ENCODE measurements around the gene GMEB2. TPM values are rescaled to one million over a fixed set of nuclear protein-coding genes. Genes with fewer than 3 reads are reported as not detected.
A peak's percentile ranks its signal among the peaks of the same experiment; 100 is the strongest.
"Not testable (repeated sequence)": the region's sequence is repeated elsewhere in the genome, so short reads cannot be mapped to it uniquely, and the experiment has no call there.

The GMEB2 gene
- total RNA-seq, 1 experiment from 2014 or later, result 18.1 TPM

- in situ Hi-C loops (cut with HindIII; ENCODE audit: low pct_unique_long_range_greater_than_20kb, low sequenced_read_pairs), result no loop called here
- DNase-seq (ENCODE audit: low read depth), result no peak
These were observed 32.5 kb upstream of the GMEB2 start for GRCh38 chr20:63659370-63659769.

- no peak for DNase-seq (ENCODE audit: low read depth)
- in situ Hi-C loops (cut with HindIII; ENCODE audit: low pct_unique_long_range_greater_than_20kb, low sequenced_read_pairs), result no loop called here
These were observed 31.9 kb upstream of the GMEB2 start for GRCh38 chr20:63658749-63659187.

GRCh38 chr20:63657937-63658748 lies 31.2 kb upstream of the GMEB2 start, which contains the start of gene RTEL1:
Gene RTEL1 (plus strand): TSS chr20:63658312. CDS start chr20:63659403, 1,091 bp downstream.
- in situ Hi-C loops (cut with HindIII; ENCODE audit: low pct_unique_long_range_greater_than_20kb, low sequenced_read_pairs), result no loop called here

GRCh38 chr20:63657260-63657936 lies 30.5 kb upstream of the GMEB2 start:
- in situ Hi-C loops (cut with HindIII; ENCODE audit: low pct_unique_long_range_greater_than_20kb, low sequenced_read_pairs), result no loop called here
- DNase-seq (ENCODE audit: low read depth), result no peak

More at GRCh38 chr20:63657937-63658748, 31.2 kb upstream of the GMEB2 start, which contains the start of gene RTEL1:
- peak; percentile 93 for DNase-seq (ENCODE audit: low read depth)

GRCh38 chr20:63656451-63656850 lies 29.6 kb upstream of the GMEB2 start:
- in situ Hi-C loops (cut with HindIII; ENCODE audit: low pct_unique_long_range_greater_than_20kb, low sequenced_read_pairs), result no loop called here
- DNase-seq (ENCODE audit: low read depth), result no peak

- in situ Hi-C loops (cut with HindIII; ENCODE audit: low pct_unique_long_range_greater_than_20kb, low sequenced_read_pairs), result no loop called here
- DNase-seq (ENCODE audit: low read depth), result no peak
These were observed 28.3 kb upstream of the GMEB2 start for GRCh38 chr20:63655249-63655648.

- DNase-seq (ENCODE audit: low read depth), result no peak
- in situ Hi-C loops (cut with HindIII; ENCODE audit: low pct_unique_long_range_greater_than_20kb, low sequenced_read_pairs), result no loop called here
These were observed 27.2 kb upstream of the GMEB2 start for GRCh38 chr20:63653974-63654668.

- DNase-seq (ENCODE audit: low read depth), result peak; percentile 93
- in situ Hi-C loops (cut with HindIII; ENCODE audit: low pct_unique_long_range_greater_than_20kb, low sequenced_read_pairs), result no loop called here
These were observed 26.4 kb upstream of the GMEB2 start, which contains the start of gene STMN3 for GRCh38 chr20:63653041-63653973. Gene STMN3 (minus strand): TSS chr20:63653424. CDS start chr20:63653345, 79 bp downstream.

- in situ Hi-C loops (cut with HindIII; ENCODE audit: low pct_unique_long_range_greater_than_20kb, low sequenced_read_pairs), result no loop called here
- DNase-seq (ENCODE audit: low read depth), result no peak
These were observed 25.5 kb upstream of the GMEB2 start for GRCh38 chr20:63652192-63652980.

GRCh38 chr20:63651942-63652191 lies 25.0 kb upstream of the GMEB2 start:
- in situ Hi-C loops (cut with HindIII; ENCODE audit: low pct_unique_long_range_greater_than_20kb, low sequenced_read_pairs), result no loop called here
- DNase-seq (ENCODE audit: low read depth), result no peak

- in situ Hi-C loops (cut with HindIII; ENCODE audit: low pct_unique_long_range_greater_than_20kb, low sequenced_read_pairs); DNase-seq (ENCODE audit: low read depth): not testable (repeated sequence)
These were observed 23.6 kb upstream of the GMEB2 start for GRCh38 chr20:63650486-63650885.

GRCh38 chr20:63648895-63649589 lies 22.1 kb upstream of the GMEB2 start:
- no peak for DNase-seq (ENCODE audit: low read depth)
- in situ Hi-C loops (cut with HindIII; ENCODE audit: low pct_unique_long_range_greater_than_20kb, low sequenced_read_pairs), result no loop called here

GRCh38 chr20:63648190-63648589 lies 21.3 kb upstream of the GMEB2 start:
- in situ Hi-C loops (cut with HindIII; ENCODE audit: low pct_unique_long_range_greater_than_20kb, low sequenced_read_pairs), result no loop called here

GRCh38 chr20:63645218-63645617 lies 18.3 kb upstream of the GMEB2 start:
- DNase-seq (ENCODE audit: low read depth), result no peak
- in situ Hi-C loops (cut with HindIII; ENCODE audit: low pct_unique_long_range_greater_than_20kb, low sequenced_read_pairs), result no loop called here

More at GRCh38 chr20:63648190-63648589, 21.3 kb upstream of the GMEB2 start:
- no peak for DNase-seq (ENCODE audit: low read depth)

- in situ Hi-C loops (cut with HindIII; ENCODE audit: low pct_unique_long_range_greater_than_20kb, low sequenced_read_pairs), result no loop called here
- no peak for DNase-seq (ENCODE audit: low read depth)
These were observed 17.0 kb upstream of the GMEB2 start for GRCh38 chr20:63643946-63644345.

- in situ Hi-C loops (cut with HindIII; ENCODE audit: low pct_unique_long_range_greater_than_20kb, low sequenced_read_pairs), result no loop called here
- DNase-seq (ENCODE audit: low read depth), result no peak
These were observed 16.6 kb upstream of the GMEB2 start for GRCh38 chr20:63643499-63643898.
